Transverse colon (tissue), 3 donors: ENCODE data around the gene SCAMP4.

ENCODE experiments used
- EP300 ChIP-seq: sonication (generic); formaldehyde crosslinking; IDR thresholded peaks from one replicate; pipeline ENCODE4 v1.6.1; 2017; ENCODE audit warnings: antibody characterized with exemption, low read depth
- POLR2A ChIP-seq: fragments of 450-650 bp; IDR thresholded peaks from one replicate; pipeline ENCODE4 v1.6.1; 2016; ENCODE audit warnings: antibody characterized with exemption, mild to moderate bottlenecking, moderate library complexity
- TF ChIP-seq, protein P1 (sequence below), 5 experiments: fragments of 200-600 bp in 3 of 5; fragments of 450-650 bp in 2 of 5; sonication (generic) in 3 of 5; IDR thresholded peaks; 1 replicate in 2 of 5; 2 replicates in 3 of 5; pipeline ENCODE4 v1.5.1; 2016 to 2017; ENCODE audit warnings: antibody characterized with exemption in 5 of 5, inconsistent platforms in 3 of 5, mild to moderate bottlenecking in 2 of 5, moderate library complexity in 1 of 5

- TF ChIP-seq EP300 (no peak), POLR2A (no peak)
- TF ChIP-seq, protein P1, sequence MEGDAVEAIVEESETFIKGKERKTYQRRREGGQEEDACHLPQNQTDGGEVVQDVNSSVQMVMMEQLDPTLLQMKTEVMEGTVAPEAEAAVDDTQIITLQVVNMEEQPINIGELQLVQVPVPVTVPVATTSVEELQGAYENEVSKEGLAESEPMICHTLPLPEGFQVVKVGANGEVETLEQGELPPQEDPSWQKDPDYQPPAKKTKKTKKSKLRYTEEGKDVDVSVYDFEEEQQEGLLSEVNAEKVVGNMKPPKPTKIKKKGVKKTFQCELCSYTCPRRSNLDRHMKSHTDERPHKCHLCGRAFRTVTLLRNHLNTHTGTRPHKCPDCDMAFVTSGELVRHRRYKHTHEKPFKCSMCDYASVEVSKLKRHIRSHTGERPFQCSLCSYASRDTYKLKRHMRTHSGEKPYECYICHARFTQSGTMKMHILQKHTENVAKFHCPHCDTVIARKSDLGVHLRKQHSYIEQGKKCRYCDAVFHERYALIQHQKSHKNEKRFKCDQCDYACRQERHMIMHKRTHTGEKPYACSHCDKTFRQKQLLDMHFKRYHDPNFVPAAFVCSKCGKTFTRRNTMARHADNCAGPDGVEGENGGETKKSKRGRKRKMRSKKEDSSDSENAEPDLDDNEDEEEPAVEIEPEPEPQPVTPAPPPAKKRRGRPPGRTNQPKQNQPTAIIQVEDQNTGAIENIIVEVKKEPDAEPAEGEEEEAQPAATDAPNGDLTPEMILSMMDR (IDR thresholded peaks at IDR 0.05): no peak
Observed at GRCh38 chr19:1865172-1866010, 39.8 kb upstream of the SCAMP4 start.
